Lower leg skin (tissue), 3 donors: Measurements from ENCODE around the gene TRPC4AP.

Experiments used
- CTCF ChIP-seq, 3 donors: fragments of 450-650 bp; IDR thresholded peaks; one replicate each; pipeline ENCODE4 v1.5.1; 2016; ENCODE audit warnings: antibody characterized with exemption in 3 of 3, mild to moderate bottlenecking in 3 of 3, moderate library complexity in 2 of 3
- POLR2A ChIP-seq, 2 donors: fragments of 450-650 bp; IDR thresholded peaks; one replicate each; pipeline ENCODE4 v1.6.1; 2016 to 2017; ENCODE audit warnings: antibody characterized with exemption in 2 of 2, mild to moderate bottlenecking in 1 of 2, moderate library complexity in 1 of 2

- no peak for TF ChIP-seq CTCF (IDR thresholded peaks at IDR 0.05)
- TF ChIP-seq POLR2A (IDR thresholded peaks at IDR 0.05): no peak
These were observed 92.8 kb downstream of the TRPC4AP start for GRCh38 chr20:34999782-35000181.
